Astrocyte (in vitro differentiated cells and primary cell): ENCODE data around the gene PRRT4.

ENCODE experiments used
- CTCF ChIP-seq: IDR thresholded peaks from 2 replicates; pipeline ENCODE4 v1.5.1; 2011; ENCODE audit warnings: low read depth, mild to moderate bottlenecking, inconsistent platforms, low read length, moderate library complexity; ENCODE audit not compliant: insufficient read depth
- EZH2 ChIP-seq: IDR thresholded peaks from 2 replicates; pipeline ENCODE4 v1.6.1; 2012; ENCODE audit warnings: mild to moderate bottlenecking, low read length, inconsistent platforms; ENCODE audit not compliant: insufficient read depth

- TF ChIP-seq CTCF (no peak), EZH2 (no peak)
Observed at GRCh38 chr7:128384726-128385125, 23.2 kb upstream of the PRRT4 start.
